ENCODE results near the gene CCDC61.

The CCDC61 gene

GRCh38 chr19:46017874-46018675 is 22.8 kb downstream of the CCDC61 start:
- no peak for DNase-seq

DNA sequence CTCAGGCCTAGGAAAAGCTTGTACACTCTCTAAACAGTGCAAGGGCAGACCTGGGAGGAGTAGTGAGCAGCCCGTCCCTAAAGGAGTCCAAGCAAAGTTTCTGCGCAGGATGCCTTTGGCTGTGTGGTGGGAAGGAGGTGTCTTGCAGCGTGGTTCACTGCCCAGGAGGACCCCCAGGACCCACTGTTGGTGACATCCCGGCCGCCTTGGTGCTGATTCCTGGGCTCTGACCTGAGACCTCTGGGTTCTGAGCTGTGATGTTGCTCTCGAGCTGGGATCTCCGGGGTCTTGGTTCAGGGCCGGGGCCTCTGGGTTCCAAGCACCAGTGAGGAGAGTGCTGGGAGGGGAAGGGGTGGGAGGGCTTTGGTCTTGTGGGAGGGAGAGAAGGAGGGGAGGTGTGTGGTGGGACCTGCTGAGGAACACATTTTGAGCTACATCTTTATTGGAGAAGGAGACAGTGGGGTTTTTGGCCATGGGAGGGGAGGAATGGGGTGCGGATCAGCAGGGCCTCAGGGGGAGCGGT is 23.5 kb downstream of the CCDC61 start:
- DNase-seq = no peak

GRCh38 chr19:46019270-46019669 is 24.0 kb downstream of the CCDC61 start:
- DNase-seq = no peak

DNA sequence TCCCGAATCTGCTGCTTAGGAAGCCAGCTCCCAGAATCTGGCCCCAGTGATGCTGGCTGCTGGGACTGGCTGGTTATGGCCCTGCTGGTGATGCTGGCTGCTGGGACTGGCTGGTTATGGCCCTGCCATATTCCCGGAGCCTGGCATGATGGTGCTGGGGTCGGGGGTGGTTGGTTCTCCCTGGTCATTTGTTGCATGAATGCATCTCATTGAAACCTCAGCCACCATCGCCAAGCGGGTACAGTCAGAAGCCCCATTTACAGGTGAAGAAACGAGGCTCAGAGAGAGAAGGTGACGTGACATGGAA is 25.5 kb downstream of the CCDC61 start:
- no peak for DNase-seq

DNA sequence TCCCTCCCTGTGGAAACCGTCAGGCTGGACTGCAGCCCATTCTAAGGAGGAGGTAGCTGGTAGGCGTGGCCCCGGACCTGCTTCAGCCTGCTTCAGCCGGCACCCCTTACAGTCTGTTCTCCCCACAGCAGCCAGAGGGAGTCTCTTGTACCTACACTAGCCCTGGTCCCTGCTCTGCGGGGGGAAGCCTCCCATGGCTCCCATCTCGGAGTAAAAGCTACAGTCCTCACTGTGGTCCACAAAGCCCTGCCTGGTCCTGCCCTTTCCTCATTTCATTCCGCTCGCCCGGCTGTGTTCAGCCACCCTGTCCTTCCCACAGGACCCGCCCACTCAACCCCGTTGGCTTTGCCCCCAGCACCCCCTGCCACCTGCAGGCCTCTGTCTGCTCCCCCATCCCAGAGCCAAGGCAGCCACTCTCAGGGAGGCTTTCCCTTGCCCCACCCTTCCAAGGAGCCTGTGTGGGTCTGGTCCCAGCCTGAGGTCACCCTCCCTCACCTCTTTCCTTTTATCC is 26.3 kb downstream of the CCDC61 start:
- no peak for DNase-seq

DNA sequence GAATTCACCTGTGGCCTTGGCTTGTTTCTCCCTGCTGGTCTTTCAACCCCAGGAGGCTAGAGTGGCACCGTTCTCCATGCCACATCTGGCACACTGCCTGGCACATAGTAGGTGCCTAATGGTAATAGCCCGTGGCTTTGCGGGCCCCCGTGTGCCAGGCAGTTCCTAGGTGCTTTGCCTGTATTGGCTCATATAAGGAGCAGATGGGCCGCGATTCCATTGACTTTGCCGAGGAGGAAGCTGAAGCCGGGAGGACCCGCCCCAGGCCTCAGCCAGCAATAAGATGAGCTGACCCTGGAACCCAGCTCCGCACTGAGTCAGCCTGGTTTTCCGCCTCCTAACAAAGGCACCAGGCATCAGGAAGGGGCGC is 26.8 kb downstream of the CCDC61 start:
- DNase-seq = no peak

- DNase-seq = no peak
Measured at GRCh38 chr19:46022431-46023310, 27.4 kb downstream of the CCDC61 start, which contains the start of gene PGLYRP1. Gene PGLYRP1, minus strand, starts transcription at chr19:46023053. Its CDS starts 32 bp downstream, at chr19:46023021.

DNA sequence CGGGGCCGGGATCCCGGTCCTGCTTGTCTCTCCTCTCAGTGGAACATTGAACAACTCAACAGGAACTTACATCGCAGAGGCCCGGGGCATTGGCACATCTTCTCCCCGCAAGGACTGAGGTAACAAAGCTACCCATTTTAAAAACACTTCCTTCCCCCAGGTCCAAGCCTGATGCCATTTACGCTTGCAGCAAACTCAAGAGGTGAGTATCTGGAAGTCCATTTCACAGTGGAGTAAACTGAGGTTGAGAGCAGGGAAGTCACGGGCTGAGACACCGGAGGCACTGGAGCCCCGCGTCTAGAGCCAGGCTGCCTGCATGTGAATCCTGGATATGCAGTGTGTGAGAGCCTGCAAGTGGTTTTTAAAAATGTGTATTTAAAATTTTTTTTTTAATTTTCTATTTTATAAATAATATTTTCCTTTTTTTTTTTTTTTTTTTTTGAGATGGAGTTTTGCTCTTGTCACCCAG is 28.1 kb downstream of the CCDC61 start:
- no peak for DNase-seq

DNA sequence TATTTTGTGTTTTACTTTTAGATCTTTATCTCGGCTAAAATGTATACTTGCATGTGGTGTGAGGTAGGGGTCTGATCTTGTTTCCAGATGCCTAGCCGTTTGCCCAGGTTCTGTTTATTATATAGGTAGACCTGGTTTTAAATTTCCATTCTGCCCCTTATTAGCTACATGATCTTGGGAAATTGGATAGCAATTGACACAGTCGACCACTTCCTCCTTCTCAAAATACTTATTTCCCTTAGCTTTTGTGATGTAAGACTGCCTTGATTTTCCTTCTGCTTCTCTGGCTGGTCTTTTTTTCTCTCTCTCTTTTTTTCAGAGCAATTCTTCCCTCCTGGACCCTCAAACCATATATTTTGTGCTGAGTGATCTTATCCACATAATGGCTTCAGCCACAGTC is 30.6 kb downstream of the CCDC61 start:
- DNase-seq = no peak

- no peak for DNase-seq
Measured at GRCh38 chr19:46030812-46031550, 35.7 kb downstream of the CCDC61 start.

DNA sequence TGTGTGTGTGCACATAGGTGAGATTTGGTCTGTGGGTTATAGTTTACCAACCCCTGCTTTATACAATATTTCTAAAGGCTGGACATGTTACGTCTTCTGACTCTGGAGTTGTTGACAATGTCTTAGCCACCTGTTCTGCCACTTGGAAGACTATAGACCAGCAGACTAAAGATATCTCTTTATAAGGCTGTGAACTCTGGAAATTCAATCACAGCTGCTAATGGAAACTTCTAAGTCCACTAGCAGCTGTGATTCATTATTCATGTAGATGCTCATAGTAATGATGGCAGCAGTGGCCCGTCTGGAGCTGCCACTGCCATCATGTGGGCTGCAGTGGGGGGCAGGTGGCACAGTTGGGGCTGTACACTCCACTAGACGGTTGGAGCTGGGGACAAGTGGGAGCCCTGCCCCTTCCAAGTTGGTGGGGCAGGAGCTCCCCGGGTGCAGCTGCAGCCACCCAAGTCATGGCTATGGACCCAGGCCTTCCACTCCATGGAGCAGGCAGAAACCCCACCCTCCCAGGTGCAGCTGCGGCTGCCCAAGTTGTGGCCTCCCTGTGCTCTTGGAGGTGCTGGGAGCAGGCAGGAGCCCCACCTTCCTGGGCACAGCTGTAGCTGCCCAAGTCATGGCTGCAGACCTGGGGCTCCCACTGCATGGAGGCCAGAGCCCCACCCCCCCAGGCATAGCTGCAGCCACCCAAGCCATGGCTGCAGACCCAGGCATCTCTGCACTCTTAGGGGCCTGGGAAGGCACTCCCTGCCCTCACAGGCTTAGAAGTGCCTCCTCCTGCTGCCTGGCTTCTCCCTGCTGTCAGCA is 36.7 kb downstream of the CCDC61 start:
- no peak for DNase-seq

- no peak for DNase-seq
Measured at GRCh38 chr19:46032597-46033025, 37.3 kb downstream of the CCDC61 start.

GRCh38 chr19:46033401-46033800 is 38.1 kb downstream of the CCDC61 start:
- no peak for DNase-seq

DNA sequence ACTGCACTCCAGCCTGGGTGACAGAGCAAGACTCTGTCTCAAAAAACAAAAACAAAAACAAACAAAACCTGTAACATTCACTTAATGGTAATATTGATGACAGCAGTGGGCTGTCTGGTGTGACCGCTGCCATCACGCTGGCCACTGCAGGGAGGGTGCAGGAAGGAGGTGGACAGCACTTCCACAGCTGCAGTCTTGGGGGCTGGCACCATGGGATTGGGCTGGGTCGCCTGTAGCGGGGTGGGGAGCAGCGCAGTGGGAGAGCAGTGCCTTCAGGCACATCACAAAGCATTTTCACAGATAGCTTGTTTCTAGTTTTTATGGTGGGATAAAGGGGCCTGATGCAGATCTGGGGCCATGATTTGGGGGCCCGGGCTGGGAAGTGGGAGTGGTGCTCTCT is 40.3 kb downstream of the CCDC61 start:
- DNase-seq = no peak

DNA sequence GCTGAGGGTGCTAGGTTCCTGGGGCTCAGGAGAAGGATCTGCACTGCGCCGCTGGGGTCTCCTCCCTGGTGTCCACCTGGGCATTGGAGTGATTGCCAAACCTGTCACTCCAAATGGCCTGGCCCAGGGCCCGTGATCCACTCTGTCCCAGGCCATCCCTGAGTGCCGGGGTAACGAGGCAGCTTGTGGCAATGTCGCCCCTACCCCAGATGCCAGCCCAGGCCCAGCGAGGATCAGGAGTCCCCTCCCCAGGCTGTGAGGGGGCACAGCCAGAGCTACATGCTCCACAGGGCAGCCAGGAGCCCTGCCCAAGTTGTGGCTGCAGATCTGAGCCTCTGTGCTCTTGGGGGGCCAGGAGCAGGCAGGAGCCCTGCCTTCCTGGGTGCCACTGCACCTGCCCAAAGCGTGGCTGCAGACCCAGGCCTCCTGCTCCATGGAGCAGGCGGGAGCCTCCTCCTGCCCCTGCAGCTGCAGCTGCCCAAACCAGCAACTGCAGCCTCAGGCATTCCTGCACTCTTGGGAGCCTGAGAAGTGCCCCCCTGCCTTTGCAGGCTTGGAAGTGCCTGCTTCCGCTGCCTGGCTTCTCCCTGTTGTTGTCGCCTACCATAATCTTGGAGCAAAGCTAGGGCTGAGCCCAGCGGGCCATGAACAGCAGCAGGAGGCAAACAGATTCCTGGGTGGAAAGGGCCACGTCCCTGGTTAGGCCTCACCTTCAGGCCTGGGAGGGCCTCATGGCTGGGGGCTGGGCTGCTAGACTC is 40.9 kb downstream of the CCDC61 start:
- DNase-seq = no peak

DNA sequence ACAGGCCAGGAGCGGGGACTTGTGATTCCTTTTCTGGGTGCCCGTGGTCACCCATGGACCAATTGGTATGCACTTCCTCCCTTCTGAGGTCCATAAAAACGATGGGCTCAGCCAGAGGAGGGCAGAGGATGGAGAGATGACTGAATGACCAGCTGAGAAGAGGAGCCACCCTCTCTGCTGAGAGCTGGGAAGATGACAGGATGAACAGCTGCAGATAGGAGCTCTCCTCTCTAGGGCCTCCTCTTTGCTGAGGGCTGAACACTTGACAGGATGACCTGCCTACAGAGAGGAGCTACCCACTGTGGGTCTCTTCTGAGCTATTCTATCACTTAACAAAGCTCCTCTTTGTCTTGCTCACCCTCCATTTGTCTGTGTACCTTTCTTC is 41.5 kb downstream of the CCDC61 start:
- DNase-seq = no peak

DNA sequence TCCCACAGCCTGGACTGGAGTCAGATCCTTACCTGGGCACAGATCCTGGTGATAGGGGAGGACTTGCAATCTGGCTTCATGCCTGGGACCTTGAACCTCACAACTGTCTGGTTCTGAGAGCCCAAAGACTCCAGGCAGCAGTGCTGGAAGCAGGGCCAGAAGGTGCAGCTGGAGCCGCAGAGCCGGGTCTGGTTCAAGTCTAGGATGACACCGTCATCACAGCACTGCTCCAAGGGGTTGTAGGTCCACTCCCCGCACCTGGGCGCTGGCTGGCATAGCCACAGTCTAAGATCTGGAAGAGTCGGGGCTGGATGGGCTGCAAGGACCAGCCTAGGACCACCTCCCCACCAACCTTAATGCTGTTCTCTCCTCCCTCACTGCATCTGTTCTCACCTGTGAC is 44.9 kb downstream of the CCDC61 start:
- no peak for DNase-seq

- no peak for DNase-seq
Measured at GRCh38 chr19:46040952-46041500, 45.8 kb downstream of the CCDC61 start, which contains the start of gene IGFL4. Gene IGFL4, minus strand, starts transcription at chr19:46041002. Its CDS starts 40 bp downstream, at chr19:46040962.

DNA sequence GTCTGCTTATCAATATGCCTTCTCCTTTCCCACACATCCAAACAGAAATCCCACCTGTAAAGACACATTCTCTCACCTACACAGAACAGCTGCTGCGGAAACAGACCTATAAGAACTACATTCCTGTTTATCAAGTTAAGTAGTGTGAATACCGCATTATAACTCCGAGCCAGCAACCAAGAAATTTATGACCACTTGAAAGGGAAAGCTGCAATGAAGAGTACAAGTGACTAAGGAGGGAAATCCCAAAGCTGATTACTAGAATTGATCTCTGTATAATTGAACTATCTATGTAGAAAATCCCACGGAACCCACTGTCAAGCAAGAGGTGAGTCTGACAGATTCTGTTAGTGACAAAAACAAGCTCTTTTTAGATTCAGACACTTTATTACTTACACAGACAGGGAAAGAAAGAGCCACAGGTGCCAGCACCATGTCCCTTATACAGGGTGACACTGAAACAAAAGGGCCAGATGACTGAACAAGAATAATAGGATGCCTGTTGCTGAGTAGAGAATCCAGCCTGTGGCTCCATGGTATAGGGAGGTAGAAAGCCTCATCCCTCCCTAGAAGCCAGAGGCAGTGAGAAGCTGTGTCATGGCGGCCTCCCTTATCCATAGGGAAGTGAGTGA is 47.1 kb downstream of the CCDC61 start:
- no peak for DNase-seq

- DNase-seq = no peak
Measured at GRCh38 chr19:46043519-46043918, 48.3 kb downstream of the CCDC61 start.

Data from stimulated activated CD4-positive, alpha-beta T cell treated with anti-CD3 and anti-CD28 coated beads, Interleukin-15, amount 100 ng/mL, for 24 hours (primary cell).